Measurements from ENCODE around the gene GLB1L.

Gene GLB1L

GRCh38 chr2:219247678-219248642 lies 2.7 kb upstream of the GLB1L start:
- ATAC-seq, result no peak
- TF ChIP-seq PATZ1 (CRISPR knock-in tag; IDR thresholded peaks at IDR 0.05; ENCODE audit: borderline replicate concordance), result no peak

- ATAC-seq, result no peak
- no peak for TF ChIP-seq ISL1 (CRISPR knock-in tag; IDR thresholded peaks at IDR 0.05)
- no peak for TF ChIP-seq CREB5 (CRISPR knock-in tag; IDR thresholded peaks at IDR 0.05; ENCODE audit: low read depth)
Measured at GRCh38 chr2:219246559-219246958, 1.3 kb upstream of the GLB1L start.

GRCh38 chr2:219245899-219246230 lies 621 bp upstream of the GLB1L start:
- TF ChIP-seq ZFP30 (CRISPR knock-in tag; IDR thresholded peaks at IDR 0.05) (no peak), ZC3H10 (CRISPR knock-in tag; IDR thresholded peaks at IDR 0.05) (no peak), CSDC2 (CRISPR knock-in tag; IDR thresholded peaks at IDR 0.05) (no peak), BACH2 (CRISPR knock-in tag; IDR thresholded peaks at IDR 0.05; ENCODE audit: borderline replicate concordance) (no peak), CSRNP3 (CRISPR knock-in tag; IDR thresholded peaks at IDR 0.05) (no peak), ZNF565 (CRISPR knock-in tag; conservative IDR thresholded peaks at IDR 0.05; ENCODE audit: low read depth) (no peak), OSR1 (CRISPR knock-in tag; IDR thresholded peaks at IDR 0.05) (no peak), ZNF70 (CRISPR knock-in tag; IDR thresholded peaks at IDR 0.05) (no peak), PATZ1 (CRISPR knock-in tag; IDR thresholded peaks at IDR 0.05; ENCODE audit: borderline replicate concordance) (no peak), ZFP3 (CRISPR knock-in tag; IDR thresholded peaks at IDR 0.05) (no peak), SNAI2 (CRISPR knock-in tag; IDR thresholded peaks at IDR 0.05) (no peak), CREB5 (CRISPR knock-in tag; IDR thresholded peaks at IDR 0.05; ENCODE audit: low read depth) (no peak), RARB (CRISPR knock-in tag; IDR thresholded peaks at IDR 0.05) (no peak), ZNF8 (CRISPR knock-in tag; IDR thresholded peaks at IDR 0.05) (no peak), TCF4 (CRISPR knock-in tag; IDR thresholded peaks at IDR 0.05; ENCODE audit: borderline replicate concordance) (no peak), PPARA (CRISPR knock-in tag; IDR thresholded peaks at IDR 0.05; ENCODE audit: borderline replicate concordance) (no peak)
- no peak for ATAC-seq

- no peak for ATAC-seq
- no peak for TF ChIP-seq ESRRG (CRISPR knock-in tag; IDR thresholded peaks at IDR 0.05)
- TF ChIP-seq GLIS3 (CRISPR knock-in tag; IDR thresholded peaks at IDR 0.05), result no peak
- TF ChIP-seq ZNF8 (CRISPR knock-in tag; IDR thresholded peaks at IDR 0.05), result no peak
- TF ChIP-seq CSRNP3 (CRISPR knock-in tag; IDR thresholded peaks at IDR 0.05), result no peak
- TF ChIP-seq ZFP3 (CRISPR knock-in tag; IDR thresholded peaks at IDR 0.05), result no peak
- no peak for TF ChIP-seq BACH2 (CRISPR knock-in tag; IDR thresholded peaks at IDR 0.05; ENCODE audit: borderline replicate concordance)
- TF ChIP-seq RARB (CRISPR knock-in tag; IDR thresholded peaks at IDR 0.05), result no peak
- TF ChIP-seq CREB5 (CRISPR knock-in tag; IDR thresholded peaks at IDR 0.05; ENCODE audit: low read depth), result no peak
- no peak for TF ChIP-seq ISL1 (CRISPR knock-in tag; IDR thresholded peaks at IDR 0.05)
- TF ChIP-seq ARNTL (CRISPR knock-in tag; IDR thresholded peaks at IDR 0.05; ENCODE audit: borderline replicate concordance, low read depth), result no peak
- no peak for TF ChIP-seq ZNF70 (CRISPR knock-in tag; IDR thresholded peaks at IDR 0.05)
- TF ChIP-seq TCF4 (CRISPR knock-in tag; IDR thresholded peaks at IDR 0.05; ENCODE audit: borderline replicate concordance), result no peak
- TF ChIP-seq TSHZ2 (CRISPR knock-in tag; IDR thresholded peaks at IDR 0.05), result no peak
- TF ChIP-seq ZC3H10 (CRISPR knock-in tag; IDR thresholded peaks at IDR 0.05), result no peak
Measured at GRCh38 chr2:219244789-219245147, 476 bp downstream of the GLB1L start.

Measured in SK-N-SH treated with all-trans-retinoic acid at 6 μM for 48 hours (cell line).